Sigmoid colon (tissue), 4 donors: Measurements from ENCODE around the gene TRIM6.

Source experiments
- POLR2A ChIP-seq, 2 donors: fragments of 450-650 bp; IDR thresholded peaks; one replicate each; pipeline ENCODE4 v1.6.1; 2016; ENCODE audit warnings: antibody characterized with exemption in 2 of 2, mild to moderate bottlenecking in 2 of 2, moderate library complexity in 2 of 2
- POLR2AphosphoS5 ChIP-seq, 4 donors: sonication (generic); formaldehyde crosslinking; IDR thresholded peaks; one replicate each; pipeline ENCODE4 v1.6.1; 2017; ENCODE audit warnings: antibody characterized with exemption in 4 of 4

DNA sequence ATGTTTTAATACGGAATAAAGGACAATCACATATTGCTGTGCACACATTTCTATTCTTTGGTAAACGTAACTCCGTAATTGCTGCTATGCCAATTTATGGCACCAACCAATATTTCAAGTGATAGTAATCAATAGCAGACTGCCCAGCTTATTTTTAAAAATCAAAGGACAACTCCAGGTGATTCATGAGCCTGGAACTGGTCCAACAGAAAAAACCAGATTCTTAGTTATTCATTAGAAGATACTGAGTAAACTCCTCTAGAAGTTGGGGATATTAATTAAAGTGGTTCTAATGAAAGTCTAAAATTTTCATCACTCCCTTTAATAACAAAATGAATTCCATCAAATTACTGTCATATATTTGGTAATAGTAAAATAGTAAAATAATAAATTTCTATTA is 38.7 kb upstream of the TRIM6 start:
- TF ChIP-seq POLR2AphosphoS5 (IDR thresholded peaks at IDR 0.05) (no peak), POLR2A (IDR thresholded peaks at IDR 0.05) (no peak)
